C4-2B (cell line): Measurements from ENCODE around the gene CHRM2.

Source experiments
- H3K27ac ChIP-seq: fragments of 450-650 bp; 2 replicates; pipeline ENCODE4 v1.5.1; 2017
- ZFX ChIP-seq: fragments of 450-650 bp; IDR thresholded peaks from 2 replicates; pipeline ENCODE4 v1.6.1; 2017
- TF ChIP-seq, protein P1 (sequence below): fragments of 450-650 bp; conservative IDR thresholded peaks from 2 replicates; pipeline ENCODE4 v1.5.1; 2017; ENCODE audit warnings: mild to moderate bottlenecking

CHRM2 gene

GRCh38 chr7:136969761-136970160, 101.3 kb downstream of the CHRM2 start:
- no peak overlapping the region for H3K27ac ChIP-seq
- no peak for TF ChIP-seq ZFX
- TF ChIP-seq, protein P1, sequence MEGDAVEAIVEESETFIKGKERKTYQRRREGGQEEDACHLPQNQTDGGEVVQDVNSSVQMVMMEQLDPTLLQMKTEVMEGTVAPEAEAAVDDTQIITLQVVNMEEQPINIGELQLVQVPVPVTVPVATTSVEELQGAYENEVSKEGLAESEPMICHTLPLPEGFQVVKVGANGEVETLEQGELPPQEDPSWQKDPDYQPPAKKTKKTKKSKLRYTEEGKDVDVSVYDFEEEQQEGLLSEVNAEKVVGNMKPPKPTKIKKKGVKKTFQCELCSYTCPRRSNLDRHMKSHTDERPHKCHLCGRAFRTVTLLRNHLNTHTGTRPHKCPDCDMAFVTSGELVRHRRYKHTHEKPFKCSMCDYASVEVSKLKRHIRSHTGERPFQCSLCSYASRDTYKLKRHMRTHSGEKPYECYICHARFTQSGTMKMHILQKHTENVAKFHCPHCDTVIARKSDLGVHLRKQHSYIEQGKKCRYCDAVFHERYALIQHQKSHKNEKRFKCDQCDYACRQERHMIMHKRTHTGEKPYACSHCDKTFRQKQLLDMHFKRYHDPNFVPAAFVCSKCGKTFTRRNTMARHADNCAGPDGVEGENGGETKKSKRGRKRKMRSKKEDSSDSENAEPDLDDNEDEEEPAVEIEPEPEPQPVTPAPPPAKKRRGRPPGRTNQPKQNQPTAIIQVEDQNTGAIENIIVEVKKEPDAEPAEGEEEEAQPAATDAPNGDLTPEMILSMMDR: no peak

DNA sequence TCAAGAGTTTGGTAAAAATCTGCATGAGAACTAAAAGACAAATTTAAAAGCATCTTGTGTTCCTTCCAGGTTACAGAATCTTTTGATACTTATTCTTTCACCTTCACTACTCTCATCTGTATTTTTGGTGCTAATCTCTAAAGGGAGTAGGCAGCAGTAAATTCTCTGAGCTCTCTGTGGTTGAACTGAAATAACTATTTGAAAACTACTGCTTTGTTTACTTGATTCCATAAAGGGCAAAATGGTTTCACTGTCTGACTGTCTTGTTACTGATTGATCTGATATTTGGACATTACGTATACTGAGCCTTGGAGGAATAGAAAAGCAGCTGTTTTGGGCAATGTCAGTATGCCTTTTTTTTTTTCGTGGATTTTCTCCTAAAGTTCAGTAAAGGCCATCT, 103.3 kb downstream of the CHRM2 start:
- TF ChIP-seq ZFX: no peak
- TF ChIP-seq, protein P1: no peak
- H3K27ac ChIP-seq: no peak overlapping the region

DNA sequence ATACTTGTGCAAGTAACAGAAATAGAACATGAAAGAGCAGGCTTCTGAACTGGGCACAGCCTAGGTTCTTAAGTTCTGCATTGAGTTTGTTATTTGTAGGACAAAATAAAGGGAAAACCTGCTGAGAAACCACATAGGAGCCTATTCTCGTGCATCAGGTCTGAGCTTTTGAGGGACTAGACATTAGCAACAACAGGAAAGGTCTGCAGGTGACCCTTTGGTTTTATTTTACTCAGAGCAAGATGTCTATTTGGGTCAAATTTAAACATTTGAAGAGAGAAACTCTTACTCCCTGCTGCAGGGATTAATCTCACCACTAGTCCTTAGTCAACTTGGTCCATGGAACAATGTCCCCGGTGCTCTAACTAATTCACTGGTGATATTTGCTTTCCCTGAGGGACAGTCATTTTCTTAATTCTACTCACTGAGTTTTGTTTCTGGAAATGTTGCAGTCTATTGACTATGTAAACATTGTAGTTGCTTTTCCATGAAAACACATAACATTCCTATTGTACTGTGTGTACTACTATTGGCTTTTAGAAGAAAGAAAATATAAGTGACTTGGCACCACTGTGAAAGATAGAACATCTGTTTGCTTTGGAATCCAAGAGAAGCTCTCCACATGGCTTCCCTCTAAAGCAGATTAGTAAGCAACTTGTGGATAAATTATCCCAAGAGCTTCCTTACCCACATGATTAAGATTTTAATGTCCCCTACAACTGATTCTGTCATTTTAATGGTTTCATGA, 108.2 kb downstream of the CHRM2 start:
- no peak overlapping the region for H3K27ac ChIP-seq
- no peak for TF ChIP-seq ZFX
- TF ChIP-seq, protein P1: no peak

DNA sequence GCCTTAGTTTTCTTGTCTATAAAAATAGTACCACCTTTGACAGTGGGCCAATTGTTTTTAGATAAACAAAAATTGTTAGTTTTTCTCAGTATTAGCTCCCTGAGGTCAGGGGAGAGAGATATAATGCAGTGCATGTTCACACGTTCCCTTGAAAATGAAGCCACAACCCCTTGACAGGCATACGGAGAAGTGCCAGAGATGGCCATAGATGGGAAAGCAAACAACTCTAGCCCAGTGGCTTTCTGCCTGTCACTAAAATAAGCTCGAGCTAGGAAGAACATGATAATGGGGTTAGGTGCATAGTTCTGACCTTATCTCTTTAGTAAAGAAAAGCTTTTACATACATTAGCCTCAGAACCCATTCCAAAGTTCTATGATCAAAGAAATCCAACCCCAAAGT, 124.9 kb downstream of the CHRM2 start:
- TF ChIP-seq, protein P1: no peak
- no peak for TF ChIP-seq ZFX
- H3K27ac ChIP-seq: no peak overlapping the region

- H3K27ac ChIP-seq: no peak overlapping the region
- TF ChIP-seq, protein P1: no peak
- no peak for TF ChIP-seq ZFX
Observed at GRCh38 chr7:136997735-136998134, 129.3 kb downstream of the CHRM2 start.

DNA sequence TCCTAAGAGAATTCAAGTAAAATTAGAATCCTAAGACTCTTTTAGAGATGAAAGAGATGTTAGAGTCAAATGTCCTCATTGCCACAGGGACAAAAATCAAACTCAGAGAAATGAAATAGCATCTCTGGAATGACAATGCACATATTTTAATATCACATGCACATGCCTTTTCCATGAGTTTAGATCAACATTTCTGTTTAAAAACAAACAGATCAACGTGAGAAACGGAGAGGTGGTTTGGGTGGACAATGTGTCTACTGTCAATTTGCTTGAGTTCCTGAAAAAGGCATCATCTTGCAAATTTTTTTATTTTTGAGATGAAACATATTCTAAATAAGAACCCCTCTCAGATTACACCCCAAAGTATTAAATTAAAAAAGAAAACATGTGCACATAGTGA, 130.0 kb downstream of the CHRM2 start:
- no peak overlapping the region for H3K27ac ChIP-seq
- TF ChIP-seq, protein P1: no peak
- TF ChIP-seq ZFX: no peak

DNA sequence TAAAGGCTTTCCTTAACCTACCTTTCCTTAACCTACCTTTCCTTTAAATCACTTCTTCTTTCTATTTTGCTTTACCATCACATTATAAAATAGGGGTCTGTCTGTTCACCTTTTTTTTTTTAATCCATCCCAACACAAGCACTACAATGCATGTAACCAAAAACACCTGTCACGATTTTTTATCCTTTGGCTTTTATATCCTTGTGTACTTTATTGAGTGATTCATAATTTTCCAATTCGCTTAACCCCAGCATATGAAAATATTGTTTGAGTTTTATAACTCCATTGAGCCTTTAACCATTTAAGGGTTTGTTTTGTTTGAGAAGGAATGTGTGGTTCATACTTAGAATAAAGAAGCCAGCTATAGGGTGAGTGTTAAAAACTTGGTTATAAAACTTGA, 132.2 kb downstream of the CHRM2 start:
- H3K27ac ChIP-seq: no peak overlapping the region
- TF ChIP-seq ZFX: no peak
- TF ChIP-seq, protein P1: no peak
